ENCODE results near the gene LYST.
"Not testable (repeated sequence)": the region's sequence is repeated elsewhere in the genome, so short reads cannot be mapped to it uniquely, and the experiment has no call there.

Gene LYST

DNA sequence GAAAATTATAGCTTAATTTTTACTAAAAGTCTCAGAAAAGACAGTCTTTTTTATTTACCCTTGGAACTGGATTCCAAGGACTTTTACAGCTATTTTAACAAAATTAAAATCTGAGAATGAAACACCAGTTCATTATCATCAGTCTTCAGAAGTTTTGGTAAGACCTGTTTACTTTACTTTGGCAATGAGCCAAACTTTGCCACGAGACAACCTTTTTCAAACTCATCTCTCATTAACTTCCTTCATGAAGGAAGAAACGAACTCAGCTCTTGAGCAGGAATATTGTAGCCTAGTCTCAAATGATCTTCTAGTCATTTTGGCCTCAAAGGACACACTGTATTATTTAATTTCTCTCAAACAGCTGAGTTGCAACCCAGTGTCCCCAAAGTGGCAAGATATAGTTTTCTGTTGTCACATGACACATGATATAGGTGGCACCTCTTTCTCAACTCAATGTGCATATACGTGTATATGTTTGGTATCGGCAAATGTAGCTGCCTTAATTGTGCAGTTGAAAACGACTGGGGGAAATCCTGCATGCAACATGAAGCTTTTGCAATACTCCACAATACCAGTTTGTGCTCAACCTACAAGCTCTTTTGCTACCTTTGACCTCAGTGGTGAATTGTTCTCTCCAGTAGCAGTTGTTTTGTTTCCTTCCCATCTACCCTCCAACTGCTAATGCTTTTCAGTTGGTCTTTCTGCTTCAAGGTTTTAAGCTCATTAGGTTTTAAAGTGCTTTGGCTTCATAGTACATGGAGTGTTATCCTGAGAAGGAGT lies 208.8 kb downstream of the LYST start:
- no peak for DNase-seq (ENCODE audit: low read depth)

GRCh38 chr1:235657269-235657668 lies 209.4 kb downstream of the LYST start:
- DNase-seq (ENCODE audit: low read depth) = no peak

GRCh38 chr1:235652364-235652763 lies 214.3 kb downstream of the LYST start:
- no peak for DNase-seq (ENCODE audit: low read depth)

- DNase-seq (ENCODE audit: low read depth) = no peak
Observed at GRCh38 chr1:235651170-235651806, 215.4 kb downstream of the LYST start.

DNA sequence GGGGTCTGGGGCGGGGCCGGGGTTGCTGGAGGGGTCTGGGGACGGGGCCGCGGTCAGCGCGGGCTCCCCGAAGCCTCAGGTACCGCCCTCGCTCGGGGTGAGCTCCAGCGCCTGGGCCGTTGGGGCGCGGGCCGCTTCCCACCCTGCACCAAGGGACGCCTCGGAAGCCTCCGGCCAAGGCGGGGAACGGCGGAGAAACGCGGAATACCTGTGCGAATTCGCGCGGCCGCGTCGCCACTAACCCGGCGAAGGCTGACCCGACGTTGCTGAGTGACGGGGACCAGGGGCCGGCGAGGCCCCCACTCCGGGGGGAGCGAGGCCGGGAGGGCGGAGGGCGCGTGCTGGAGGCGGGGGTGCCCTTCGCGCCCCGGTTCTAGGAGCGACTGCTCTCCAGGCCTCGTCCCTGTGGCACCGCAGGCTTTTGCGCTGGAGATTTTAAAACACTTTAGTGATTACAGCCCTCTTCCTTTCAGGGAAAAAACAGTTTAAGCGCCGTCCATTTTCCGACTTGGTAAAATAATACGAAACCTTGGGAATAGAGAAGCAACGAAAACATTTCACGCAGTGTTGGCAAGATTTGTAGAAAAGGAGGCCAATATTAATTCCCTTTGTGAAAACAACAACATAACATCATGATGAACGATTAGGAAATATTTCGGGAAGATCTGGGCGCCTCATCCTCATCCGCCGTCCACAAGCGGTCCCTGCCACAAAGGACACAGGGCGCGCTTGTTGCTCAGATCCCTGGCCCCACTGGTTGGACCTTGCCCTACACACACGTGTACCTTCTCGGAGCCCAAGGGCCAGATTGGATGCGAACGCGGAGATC lies 216.2 kb downstream of the LYST start:
- no peak for DNase-seq (ENCODE audit: low read depth)

GRCh38 chr1:235649368-235650163 lies 217.1 kb downstream of the LYST start, which contains the start of gene GNG4:
GNG4 (minus strand) TSS chr1:235649784; CDS start chr1:235583838, 65,946 bp downstream.
- no peak for DNase-seq (ENCODE audit: low read depth)

DNA sequence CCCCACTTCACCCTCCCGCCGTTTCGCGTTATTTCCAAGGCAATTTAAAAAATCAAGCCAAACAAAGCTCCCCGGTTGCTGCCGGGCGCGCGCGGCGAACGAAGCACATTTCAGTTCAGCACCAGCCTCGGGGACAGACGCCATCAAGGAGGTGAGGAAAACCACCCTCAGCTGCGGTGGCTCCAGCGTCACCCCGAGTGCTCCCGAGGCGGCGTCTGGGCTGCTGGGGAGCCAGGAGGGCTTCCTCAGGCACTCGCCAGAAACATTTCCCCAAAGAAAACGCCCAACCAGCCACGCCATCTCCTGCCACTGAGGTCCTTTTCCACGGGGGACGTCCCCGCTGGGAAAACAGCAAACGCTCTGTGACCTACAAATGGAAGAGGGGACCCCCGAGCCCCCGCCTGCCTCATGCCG lies 217.7 kb downstream of the LYST start:
- no peak for DNase-seq (ENCODE audit: low read depth)

- DNase-seq (ENCODE audit: low read depth) = no peak
Observed at GRCh38 chr1:235648407-235648907, 218.2 kb downstream of the LYST start.

GRCh38 chr1:235647537-235647936 lies 219.2 kb downstream of the LYST start:
- DNase-seq (ENCODE audit: low read depth) = not testable (repeated sequence)

GRCh38 chr1:235646463-235646862 lies 220.2 kb downstream of the LYST start:
- no peak for DNase-seq (ENCODE audit: low read depth)

- DNase-seq (ENCODE audit: low read depth) = no peak
Observed at GRCh38 chr1:235644693-235645305, 221.9 kb downstream of the LYST start.

DNA sequence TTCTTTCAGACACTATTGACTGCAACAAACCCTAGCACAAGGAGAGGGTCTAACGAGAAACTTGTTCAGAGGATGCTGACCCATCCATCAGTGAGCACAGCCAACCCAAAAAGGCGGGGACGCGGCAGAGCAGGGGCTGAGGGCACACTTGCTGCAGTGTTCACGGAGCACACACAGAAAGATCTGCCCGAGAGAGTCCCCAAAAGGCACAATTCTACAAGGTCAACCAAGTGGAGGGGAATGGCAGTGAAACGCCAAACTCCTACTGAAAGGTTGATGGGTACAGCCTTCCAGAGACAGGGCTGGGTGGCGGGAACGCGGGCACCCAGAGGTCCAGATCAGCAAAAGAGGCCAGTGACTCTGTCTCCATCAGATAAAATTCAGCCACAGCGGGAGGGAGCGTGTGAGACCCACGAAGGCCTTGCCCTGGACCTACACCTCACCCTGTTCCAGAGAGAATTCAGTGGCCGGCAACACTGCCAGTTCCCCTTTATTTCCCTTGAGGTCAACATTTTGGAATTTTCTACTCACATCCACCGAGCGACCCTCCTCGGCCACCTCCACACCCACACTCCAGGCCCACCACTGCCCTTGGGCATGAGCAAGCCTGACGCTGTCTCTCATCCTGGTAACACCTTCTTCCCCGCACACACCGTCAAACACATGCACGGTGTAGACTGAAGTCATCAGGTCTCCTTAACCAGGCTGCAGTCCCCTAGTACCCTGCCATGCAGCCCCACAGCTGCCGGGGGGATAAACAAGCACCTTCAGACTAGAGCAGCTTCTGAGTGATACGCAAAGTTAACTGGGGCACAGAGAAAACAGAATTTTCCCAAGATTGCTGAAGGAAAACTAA lies 222.6 kb downstream of the LYST start:
- no peak for DNase-seq (ENCODE audit: low read depth)

DNA sequence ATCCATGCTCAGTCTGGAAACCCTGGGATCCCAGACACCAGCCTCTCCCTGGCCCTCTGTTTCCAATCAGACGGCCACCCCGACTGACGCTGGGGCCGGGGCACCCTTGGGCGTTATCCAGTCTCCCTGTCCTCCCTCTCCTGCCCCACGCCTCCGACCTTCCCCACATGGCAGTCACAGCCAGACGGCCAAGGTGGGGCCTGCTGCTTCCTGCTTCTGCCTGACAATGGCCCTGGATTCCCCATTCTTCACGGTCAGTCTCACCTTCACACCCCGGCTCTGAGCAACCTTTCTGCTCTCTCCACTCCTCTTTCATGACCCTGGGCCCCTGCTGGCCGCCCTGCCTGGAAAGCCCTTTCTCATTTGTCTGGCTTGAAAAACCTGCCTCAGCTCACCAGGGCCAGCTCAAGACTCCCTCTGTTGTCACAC lies 223.7 kb downstream of the LYST start:
- no peak for DNase-seq (ENCODE audit: low read depth)

DNA sequence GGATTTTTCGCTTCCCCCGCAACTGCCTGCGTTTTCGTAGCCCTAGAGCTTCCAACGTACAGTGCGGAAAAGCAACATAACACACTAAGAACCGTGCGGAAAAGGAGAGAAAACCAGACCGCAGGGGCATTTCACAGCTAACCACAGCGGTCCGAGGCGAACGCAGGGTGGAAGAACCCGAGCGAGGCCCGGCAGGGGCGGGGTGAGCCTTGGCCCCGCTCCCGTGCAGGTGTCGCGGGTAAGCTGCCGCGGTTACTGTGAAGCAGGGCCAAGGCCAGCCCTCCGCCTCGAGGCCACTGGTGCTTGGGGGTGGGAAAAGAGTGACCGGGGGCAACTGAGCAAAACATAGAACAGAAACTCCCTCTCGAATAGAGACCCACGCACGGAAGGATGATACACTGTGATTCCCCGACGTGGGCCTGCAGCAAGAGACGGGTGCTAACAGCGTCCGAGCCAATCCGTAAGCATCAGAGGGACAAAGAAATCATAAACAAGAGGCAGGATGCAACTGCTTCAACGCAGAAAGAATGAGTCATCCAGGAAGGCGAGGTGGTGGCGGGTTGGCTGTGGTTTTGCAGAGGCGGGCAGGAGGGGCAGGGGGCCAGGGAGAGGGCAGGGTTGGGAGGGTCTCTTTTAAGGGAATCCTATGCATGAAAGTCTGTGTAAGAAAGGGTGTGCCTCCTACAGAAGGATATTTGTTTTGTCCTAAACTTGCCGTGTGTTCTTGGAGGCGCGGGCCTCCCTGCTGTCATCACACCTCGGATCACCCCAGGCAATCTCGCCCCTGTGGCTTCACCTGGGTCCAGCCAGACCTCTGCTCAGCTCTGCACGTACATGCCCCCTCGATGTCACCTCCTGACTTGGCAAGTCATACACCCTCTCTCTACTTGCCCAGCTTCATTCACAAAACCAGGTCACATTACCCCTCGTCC lies 224.4 kb downstream of the LYST start:
- DNase-seq (ENCODE audit: low read depth) = no peak

DNA sequence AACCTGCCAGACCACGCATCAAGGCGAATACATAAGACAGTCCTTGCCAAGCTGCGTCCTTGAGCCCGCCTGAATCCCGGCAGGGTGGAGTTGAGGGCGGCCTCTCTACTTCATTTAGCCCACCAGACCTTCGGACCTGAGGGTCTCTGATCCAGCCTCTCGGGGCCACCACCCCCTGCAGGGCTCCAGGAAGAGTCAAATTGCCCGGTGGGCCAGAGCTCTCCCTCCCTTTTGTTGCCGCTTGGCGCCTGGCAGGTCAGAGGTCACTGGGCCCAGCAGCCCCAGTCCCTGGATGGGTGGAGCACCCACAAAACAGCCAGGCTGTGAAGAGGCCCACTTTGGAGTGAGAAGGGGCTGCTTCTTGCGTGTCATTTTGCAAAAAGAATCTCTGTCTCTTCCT lies 226.1 kb downstream of the LYST start:
- DNase-seq (ENCODE audit: low read depth) = no peak

DNA sequence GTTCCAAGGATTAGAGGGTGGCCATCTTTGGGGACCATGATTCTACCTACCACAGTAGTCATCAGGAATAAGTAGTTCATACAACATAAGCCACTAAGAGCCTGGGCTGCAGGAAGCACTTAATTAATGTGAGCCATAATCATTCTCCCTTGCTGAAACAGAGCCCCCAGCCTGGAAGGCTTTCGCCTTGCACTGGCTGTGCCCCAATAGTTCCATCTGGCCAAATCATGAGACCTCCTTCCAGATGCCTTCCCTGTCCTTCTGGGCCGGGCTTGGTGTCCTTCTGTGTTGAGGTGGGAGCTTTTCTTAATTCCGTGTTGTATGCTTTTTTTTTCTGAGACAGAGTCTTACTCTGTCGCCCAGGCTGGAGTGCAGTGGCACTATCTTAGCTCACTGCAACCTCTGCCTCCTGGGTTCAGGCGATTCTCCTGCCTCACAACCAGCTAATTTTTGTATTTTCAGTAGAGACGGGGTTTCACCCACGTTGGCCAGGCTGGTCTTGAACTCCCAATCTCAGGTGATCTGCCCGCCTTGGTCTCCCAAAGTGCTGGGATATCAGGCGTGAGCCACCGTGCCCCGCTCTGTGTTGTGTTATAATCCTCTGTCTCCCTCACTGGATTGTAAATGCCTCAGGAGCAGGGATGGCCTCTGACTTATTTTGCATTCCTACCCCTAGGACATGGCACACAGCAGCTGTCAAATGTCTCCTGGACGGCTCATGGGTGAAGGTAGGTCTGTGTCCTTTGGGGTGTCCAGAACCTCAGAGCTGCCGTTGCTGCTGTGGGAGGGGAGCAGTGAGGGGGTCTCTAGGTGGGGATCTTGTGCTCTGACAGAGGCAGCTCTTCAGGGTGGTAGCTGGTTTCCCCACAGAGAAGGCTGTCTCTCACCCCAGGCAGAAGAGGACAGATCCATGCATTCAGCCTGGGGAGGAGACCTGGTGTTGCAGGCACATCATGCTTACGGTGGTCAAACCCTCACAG lies 227.2 kb downstream of the LYST start:
- no peak for DNase-seq (ENCODE audit: low read depth)

- DNase-seq (ENCODE audit: low read depth) = not testable (repeated sequence)
Observed at GRCh38 chr1:235638612-235639011, 228.1 kb downstream of the LYST start.

All from HS-27A (cell line).